ENCODE data around the gene VPS8.

VPS8 gene

DNA sequence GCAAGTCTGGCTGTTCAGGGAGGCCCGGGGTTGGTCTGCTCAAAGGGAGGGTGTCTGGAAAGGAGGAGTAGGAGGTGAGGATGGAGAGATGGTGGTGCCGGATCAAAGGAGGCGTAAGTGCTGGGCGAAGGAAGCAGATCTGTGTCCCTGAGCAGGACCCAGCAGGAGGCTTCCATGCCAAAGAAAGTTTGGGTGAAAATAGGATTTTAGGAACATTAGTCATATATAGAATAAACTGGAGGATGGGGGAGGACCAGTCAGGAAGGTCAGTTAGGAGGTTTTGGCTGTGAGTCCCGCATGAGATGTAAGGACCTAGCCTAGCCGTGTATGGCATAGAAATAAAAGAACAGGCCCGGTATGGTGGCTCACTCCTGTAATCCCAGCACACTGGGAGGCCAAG, 28.6 kb upstream of the VPS8 start:
- no peak for DNase-seq

DNA sequence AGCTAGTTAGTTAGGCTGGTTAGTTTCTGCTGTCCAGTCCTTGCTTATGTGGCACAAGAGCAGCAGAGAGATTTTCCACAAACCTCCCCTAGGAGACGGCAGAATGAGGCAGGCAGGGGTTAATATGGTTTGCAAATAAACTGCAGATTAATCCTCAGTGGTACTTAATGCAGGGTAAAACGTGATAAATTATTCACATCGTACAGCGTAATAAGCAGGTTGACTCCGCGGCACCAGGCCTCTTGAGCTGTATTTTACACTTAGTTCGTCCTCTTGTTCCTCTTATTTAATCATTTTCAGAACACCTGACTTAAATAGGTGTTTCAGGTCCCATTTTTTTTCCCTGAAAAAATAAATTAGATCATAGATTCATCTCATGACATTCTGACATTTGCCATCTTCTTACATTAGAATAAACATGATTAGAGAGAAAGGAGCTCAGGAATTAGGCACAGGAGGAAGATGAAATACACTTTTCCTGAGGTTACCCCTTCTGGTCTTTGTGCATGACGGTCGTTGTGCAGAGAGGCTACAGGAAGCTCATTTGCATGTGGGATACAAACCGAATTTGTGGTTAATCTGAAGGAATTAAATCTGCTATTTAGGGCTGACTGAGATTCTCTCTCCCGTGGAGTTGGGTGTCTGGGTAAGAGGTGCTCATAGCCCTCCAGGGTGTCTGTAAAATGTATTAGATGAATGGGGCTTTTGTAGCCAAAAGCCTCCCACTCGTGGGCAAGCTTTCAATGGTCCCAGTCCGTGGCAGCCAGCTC, 27.1 kb upstream of the VPS8 start:
- no peak for DNase-seq

DNA sequence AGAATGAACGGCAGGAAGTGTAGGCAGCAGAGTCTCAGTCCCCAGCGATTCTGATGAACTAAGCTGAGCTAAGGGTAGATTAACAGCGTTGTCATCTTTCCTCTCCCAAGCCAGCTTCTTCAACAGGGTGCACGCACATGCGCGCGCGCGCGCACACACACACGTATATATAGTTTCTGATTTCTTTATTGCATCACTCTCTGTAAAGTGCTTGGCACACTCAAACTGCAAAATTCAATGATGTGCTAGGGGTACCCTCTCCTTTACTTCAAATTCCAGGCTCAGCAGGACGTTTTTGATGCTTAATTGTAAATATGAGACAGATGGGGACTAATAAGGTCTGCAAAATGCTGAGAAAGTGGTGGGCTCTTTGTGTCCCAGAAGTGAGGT, 26.1 kb upstream of the VPS8 start:
- no peak for DNase-seq

DNA sequence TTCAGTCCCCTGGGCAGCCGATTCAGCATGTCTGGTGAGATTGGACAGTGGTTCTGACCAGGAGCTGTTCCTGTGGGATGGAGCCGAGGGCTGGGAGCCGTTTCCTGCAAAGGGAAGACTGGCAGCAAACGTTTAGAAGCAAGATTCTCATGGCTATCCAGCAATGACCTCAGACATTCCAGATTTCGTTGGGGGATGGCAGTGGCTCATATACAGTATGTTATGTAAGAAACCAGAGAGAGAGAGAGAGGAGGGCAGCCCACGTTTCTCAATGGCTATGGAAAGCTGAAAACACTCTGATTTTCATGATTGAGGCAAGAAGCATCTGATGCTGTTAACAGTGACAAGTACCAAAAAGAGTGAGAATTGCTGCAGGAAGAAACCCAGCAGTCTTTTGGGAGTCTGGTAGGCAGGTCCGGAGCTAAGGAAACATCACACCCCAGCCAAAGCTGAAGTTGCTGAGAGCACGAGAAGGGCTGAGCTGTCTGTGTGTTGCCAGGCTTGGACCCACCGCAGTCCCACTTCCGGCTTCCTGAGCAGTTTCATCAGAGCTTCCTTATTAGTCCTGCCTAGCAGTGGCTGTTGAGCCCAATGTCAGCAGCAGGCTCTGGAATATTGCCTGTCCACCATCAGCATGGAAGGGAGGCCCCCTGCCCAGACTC, 25.6 kb upstream of the VPS8 start:
- peak in 1 of 5 experiments; percentile 56 for DNase-seq

DNA sequence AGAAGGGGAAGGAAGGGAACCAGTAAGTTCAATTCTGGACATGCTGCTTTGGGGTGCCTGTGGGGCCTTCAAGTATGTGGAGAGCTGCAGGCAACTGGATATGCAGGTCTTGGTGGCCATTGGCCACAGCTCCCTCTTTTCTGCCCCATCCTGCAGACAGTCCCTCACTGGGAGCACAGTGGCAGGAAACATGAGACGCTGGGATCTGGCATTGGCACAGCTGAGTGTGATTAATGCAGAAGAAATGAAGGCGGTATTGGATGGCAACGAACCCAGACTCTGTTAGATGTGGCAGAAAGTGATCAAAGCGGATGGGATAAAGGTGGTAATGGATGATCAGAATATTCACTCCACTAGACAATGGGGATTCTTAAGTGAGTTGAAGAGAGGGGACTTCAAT, 23.2 kb upstream of the VPS8 start:
- DNase-seq, result no peak

DNA sequence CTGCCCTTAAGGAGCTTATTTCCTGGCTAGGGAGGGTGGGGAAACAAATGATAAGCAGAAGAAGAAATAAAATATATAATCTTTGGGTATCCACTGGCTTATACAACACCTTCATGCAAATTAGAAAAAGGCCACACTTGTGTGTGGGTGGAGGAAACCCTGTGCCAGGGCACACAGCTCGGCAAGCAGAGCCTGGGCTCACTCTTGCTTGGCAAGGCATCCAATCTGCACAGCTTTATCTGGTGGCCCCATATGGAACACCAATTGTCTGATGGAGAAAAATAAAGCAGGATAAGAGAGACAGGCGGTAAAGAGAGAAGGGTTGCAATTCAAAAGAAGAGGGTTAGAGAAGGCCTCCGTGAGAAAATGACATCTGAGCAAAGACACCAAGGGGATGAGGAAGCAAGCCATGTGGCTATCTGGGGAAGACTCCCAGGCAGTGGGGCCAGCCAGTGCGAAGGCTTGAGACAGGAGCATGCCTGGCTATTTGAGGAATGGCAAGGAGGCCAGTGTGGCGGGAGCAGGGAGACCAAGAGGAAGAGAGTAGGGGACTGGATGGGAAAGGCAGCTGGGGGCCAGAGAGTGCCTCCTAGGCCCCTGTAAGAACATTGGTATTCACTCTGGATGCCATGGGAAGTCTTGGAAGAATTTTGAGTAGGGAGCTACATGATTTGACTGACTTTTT, 22.5 kb upstream of the VPS8 start:
- DNase-seq, result no peak

DNA sequence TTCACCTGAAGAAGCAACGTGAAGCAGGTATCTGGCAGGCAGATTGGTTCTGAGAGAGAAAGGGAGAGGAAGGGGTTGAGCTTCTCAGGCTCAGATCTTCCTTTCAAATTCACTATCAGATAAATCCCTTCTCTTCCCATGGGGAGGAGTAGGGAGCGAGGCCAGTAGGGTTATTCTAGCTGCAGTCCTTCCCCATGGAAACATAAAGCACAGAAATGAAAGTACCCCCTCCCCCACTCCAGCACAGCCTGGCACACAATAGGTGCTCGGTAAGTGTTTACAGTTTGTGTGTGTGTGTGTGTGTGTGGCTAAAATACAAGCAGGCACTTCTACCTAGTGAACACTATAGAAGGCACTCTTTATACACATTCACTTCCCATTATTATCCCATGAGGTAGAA, 20.8 kb upstream of the VPS8 start:
- DNase-seq, result no peak

DNA sequence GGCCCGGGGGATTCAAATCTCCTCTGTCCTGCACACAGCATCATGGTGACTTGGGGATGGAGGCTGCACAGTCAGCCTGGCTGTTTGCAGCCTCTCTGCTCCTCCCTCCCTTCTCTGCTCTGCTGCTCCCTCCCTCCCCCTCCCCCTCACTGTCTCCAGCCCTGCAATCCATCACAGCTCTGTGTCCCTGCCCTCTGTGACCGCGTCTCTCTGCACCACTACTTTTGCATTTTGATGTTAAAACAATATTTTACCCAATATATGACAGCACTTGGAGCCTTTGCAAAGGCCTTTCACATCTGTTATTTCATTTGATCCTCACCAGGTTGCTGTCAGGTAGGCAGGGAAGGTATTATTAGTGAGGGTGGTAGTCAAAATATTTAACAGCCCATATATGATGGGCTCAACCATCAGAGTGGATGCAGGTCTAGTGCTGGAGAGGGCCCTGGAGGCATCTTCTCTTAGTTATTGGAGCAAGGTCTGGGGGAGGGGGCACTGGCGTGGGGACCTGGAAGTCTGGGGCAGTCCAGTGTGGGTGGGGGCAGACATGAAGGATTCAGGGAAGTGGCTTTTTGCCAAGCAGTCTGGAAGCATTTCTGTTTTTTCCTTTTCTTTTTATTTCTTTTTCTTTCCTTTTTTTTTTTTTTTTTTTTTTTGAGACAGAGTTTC, 16.3 kb upstream of the VPS8 start:
- no peak for DNase-seq

DNA sequence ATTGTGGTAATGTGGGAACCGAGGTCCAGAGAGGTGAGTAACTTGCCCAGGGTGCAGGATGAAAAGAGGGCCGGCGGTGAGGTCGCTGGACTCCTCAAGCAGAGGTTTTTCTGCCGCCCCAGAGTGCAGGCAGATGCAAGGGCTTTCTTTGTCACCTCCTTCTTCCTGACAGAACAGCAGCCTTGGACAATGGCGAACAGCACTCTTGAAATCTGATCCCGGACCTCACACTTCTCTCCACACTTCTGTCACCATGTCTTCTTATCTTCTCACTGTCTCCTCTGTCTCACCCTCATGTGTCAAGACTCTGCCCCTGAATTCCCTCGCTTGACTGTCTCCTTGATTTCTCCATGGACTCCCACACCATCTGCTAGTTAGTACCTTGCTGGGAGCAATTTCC, 15.4 kb upstream of the VPS8 start:
- DNase-seq, result no peak

DNA sequence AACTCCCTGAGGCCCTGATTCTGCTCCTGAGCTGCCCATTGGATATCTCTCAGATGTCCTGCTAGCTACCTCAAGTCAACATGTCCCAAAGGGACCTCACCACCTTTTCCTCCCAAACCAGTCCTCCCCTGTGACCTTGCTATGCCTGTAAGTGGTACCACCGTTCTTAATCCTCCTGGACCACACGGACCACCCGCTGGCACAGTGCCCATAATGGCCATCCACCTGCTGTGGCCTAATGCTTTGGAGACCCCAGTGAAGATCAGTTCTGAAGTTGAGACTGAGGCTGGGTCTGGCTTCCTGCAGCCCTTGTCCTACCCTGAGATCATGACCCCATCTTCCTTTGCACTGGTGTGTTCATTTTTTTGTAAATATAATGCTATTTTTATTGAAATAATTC, 15.0 kb upstream of the VPS8 start:
- DNase-seq, result no peak

DNA sequence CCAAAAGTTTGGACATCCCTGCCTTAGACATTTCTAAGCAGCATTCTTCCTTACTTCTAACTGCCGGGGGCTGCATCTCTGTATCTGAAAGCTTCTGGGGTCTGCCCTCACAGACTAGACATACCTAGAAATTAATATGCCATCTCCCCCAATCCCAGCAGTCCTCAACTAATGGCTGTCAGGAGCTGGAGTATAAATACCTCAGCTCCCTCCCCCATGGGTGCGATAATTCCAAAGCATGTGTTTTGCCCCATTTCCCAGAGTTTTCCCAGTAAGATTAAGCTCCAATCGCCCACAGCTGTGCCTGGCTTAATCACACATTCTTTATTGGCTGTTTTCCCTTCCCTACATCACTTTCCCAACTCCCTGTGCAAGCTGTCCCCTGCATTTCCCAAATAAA, 13.8 kb upstream of the VPS8 start:
- no peak for DNase-seq

DNA sequence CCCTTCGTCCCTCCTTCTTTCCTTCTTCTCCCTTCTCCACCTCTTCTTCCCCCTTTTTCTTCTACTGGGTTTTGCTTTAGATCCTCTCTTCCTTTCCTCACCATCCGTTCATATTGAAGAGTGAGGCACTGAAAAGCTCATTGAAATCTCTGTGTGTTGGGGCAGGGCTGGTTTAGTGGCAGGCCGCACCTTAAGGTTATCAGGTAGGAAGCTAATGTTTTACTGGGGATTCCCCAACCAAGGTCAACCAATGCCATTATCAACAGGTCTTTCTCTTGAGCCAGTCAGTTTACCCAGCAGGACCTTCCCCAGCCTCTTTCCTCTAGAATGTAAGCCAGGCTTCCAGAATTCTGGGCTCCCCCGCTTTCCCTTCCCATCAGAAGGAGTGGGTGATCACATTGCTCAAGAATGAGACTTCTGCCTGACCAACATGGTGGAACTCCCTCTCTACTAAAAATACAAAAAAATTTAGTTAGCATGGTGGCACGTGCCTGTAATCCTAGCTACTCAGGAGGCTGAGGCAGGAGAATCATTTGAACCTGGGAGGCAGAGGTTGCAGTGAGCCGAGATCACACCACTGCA, 11.5 kb upstream of the VPS8 start:
- DNase-seq, result no peak

DNA sequence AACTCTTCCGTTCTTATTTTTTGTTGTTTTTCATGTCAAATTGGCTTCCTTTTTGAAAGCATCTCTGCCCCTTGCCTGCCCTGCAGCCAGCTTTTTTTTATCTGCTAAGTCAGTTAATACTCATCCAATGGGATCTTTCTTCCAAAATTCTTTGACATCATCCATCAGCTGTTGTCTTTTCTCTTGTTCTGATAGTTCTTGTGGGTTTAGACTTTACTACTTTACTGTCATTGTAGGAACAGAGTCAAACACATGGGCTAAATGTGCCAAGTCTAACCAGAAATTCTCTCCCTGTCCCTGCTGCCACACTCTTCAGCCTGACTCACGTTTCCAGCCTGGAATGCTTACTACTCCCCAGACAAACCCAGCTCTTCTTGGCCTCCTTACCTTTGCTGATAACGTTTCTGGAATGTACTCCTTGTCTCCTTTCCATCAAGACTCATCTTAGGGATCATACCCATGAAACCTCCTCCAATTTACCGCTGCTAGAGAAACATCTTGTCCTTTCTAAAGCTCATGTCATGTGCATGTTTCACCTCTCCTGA, 10.7 kb upstream of the VPS8 start:
- DNase-seq, result no peak

DNA sequence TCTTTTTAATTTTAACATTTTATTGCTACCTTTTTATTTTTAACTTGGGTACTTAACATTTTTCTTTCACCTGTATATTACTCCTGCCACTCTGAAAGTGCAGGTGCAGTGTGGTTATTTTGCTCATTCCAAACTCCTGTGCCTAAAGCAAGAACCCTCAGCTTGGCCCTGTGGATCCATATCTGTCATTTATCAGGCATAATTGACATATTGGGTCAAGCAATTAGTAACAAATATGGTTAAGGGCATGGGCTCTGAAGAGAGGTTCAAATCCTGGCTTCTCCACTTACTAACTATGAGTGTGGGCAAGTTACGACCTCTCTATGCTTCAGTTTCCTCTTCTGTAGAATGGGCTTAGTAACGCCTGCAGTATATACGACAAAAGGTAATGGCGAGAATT, 9.8 kb upstream of the VPS8 start:
- DNase-seq, result no peak

DNA sequence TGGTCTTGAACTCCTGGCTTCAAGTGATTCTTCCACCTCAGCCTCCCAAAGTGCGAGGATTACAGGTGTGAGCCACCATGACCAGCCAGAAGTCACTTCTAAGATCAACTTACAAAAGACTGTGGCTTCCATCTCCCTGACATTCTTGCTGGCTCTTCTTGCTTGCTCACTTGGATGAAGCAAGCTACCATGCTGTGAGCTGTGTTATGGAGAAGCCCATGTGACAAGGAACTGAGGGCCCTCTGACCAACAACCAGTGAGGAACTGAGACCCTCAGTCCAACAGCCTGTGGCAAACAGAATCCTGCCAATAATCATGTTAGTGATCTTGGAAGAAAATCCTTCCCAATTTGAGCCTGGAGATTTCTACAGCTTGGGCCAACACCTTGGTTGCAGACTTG, 7.2 kb upstream of the VPS8 start:
- DNase-seq, result no peak

DNA sequence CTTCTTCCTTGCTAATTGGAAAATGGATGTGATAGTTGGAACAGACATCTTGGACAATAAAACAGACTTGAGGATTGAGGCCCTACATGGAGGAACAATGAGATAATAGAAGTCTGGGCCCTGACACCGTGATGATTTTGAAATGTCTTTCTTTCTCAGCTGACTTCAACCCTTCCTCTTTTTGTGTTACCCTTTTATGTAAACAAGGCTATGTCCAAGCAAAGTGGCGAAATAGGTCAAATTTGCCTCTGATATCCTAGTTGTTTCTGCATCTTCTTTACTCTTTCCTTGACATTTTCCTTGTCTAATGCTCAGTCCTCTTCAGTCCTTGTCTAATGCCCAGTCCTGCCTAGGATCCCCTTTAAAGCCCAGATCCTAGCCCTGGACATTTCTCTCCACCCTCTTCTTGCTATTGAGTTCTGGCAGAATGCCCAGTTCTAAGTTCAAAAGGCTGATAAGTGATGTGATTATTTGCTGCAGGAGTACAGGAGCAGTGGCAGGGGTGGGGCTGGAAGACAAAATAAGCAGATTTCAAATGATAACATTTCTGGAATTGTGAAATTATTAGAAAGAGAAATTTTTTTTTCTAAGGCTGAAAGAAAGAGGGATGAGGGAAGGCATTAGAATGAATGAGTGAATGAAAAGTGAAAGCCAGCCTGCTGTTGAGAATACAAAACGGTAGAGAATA, 6.5 kb upstream of the VPS8 start:
- DNase-seq, result no peak

DNA sequence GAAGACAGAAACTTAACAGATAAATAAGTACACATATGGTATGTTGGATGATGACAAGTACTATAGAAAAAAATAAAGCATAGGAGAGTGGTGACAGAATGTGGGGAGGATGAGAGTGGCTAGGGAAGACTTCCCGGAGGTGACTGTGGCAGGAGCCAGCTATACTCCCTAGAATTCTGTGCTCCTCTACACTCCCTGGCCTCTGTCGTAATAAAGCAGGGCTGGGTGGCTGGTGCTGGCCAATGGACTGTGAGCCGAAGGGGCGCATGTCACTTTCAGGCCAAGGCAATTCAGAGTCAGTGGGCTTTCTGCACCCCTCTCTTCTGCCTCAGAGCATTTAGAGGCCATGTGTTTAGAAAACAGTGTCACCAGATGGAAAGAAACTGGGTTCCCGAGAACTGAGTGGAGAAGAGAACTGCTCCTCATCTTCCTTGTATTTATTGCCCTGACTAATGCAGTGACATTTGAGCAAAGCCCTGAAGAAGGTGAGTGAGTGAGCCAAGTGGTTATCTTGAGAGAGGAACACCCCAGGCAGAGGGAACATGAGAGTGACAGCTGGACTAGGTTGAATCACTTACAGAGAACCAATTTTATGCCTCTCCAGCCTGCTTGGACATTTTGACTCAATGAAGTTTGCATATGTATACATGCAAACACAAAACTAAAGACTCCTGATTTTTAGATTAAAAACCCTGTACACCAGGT, 5.2 kb upstream of the VPS8 start:
- no peak for DNase-seq

DNA sequence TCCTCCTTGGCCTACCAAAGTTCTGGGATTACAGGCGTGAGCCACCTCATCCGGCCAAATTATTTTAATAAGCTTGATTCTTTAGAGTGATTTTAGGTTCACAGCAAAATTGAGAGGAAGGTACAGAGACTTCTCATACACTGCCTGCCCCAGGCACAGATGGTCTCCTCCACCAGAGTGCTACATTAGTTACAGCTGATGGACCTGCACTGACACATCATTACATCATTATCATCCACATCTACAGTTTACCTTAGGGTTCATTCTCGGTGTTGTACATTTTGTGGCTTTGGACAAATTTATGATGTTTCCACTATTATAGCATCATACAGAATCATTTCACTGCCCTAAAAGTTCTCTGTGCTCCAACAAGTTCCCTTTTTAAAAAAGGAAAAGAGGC, 4.4 kb upstream of the VPS8 start:
- DNase-seq, result no peak

DNA sequence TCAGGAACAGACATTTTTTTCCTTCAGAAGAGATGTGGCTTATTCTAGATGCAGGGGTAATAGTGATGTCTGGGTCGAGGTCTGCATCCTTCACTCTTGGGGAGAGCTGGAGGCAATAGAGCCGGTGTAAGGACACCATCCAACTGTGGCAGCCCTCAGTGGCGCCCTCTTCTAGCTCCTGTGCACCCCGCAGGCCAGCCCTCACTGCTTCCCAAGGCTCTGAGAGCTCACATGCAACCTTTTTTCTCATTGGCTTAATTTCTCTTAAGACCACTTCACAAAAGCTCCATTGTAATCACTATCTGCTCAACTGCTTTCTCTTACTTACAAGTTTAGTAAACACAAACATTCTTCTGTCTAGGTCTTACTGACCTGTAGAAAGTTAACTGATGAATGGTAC, 3.9 kb upstream of the VPS8 start:
- no peak for DNase-seq

DNA sequence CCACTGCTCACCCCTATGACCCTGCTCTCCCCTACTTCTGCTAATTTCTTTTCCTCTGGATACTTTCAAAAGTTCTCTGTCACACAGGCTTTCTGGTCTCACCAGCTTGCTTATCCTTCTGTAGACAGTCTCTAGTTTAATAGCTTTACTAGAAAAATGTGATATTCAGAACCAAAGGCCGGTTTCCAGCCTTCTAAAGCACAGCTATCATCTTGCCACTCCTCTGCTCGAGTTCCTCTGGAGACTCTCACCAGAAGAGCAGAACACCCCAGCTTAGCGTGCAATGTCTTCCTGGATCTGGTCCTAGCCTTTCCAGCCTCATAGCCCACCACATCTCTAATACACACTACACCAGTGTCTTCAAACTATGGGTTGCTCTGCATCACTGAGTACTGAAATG, 1.8 kb upstream of the VPS8 start:
- no peak for DNase-seq

DNA sequence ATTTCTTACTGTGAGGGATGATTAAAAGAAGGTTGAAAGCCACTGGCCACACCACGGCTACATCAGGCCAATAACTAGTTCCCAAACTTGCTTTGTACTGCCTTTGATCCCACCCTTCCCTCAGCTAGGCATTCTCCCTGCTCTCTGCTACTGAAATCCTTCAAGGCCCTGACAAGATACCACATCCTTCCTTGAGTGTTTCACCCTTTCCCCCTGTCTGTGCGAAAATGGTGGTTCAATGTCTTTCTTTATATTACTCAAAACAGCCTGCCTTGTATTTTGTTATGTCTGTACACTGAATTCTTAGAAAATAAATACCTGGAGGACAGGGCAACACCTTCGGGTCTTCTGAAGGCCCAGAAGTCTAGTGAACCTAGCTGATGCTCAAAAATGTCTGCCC, 932 bp upstream of the VPS8 start:
- DNase-seq, result peak in 1 of 5 experiments; percentile 74

DNA sequence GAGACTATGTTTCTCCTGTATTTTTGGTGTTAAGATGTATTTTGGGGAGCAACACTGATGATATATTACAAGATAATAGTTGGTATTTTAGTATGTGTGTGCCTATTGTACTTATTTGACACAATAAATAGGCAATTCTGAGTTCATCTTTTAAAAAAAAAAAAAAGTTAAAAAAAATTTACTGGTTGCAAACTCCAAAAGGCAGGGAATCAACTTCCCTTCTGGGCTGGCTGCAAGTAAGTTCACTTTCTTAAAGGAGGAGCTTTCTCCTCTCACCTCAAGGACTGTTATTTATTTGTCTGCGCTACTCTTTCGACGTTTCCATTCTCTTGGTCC, 335 bp upstream of the VPS8 start:
- no peak for DNase-seq
